HG02973 (cell line): ENCODE results near the gene RIPOR2.

Source experiments
- ATAC-seq: cut with Tn5 transposase; IDR thresholded peaks from one replicate; pipeline ENCODE4 v1.9.1; 2021; ENCODE audit warnings: moderate library complexity; ENCODE audit not compliant: unreplicated experiment

The RIPOR2 gene

GRCh38 chr6:24824142-24824938 lies 111.4 kb downstream of the RIPOR2 start:
- ATAC-seq = no peak

- ATAC-seq = no peak
These were observed 112.6 kb downstream of the RIPOR2 start for GRCh38 chr6:24823185-24823584.

DNA sequence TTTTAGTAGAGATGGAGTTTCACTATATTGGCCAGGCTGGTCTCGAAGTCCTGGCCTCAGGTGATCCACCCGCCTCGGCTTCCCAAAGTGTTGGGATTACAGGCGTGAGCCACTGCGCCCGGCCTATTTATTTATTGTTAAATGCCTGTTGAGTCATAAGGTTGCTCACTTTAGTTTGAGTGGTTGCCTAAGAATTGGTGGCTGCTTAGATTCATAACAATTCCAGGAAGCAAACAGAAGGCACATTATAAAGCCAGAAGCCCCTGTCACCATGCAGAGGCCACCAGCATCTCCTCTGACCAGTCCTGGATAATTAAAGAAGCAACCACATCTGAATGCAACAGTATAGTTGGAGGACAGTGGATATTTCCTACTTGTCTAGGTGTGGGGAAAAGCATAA lies 113.1 kb downstream of the RIPOR2 start:
- no peak for ATAC-seq

GRCh38 chr6:24821860-24822444 lies 113.8 kb downstream of the RIPOR2 start:
- ATAC-seq = no peak

- no peak for ATAC-seq
These were observed 117.4 kb downstream of the RIPOR2 start for GRCh38 chr6:24818346-24818745.

- no peak for ATAC-seq
These were observed 126.0 kb downstream of the RIPOR2 start for GRCh38 chr6:24809728-24810127.

GRCh38 chr6:24807584-24807983 lies 128.2 kb downstream of the RIPOR2 start:
- ATAC-seq = no peak

- ATAC-seq = no peak
These were observed 133.3 kb downstream of the RIPOR2 start for GRCh38 chr6:24802271-24803059.

GRCh38 chr6:24799541-24799915 lies 136.2 kb downstream of the RIPOR2 start:
- no peak for ATAC-seq

- ATAC-seq = no peak
These were observed 136.8 kb downstream of the RIPOR2 start, which contains the start of gene ARMH2 for GRCh38 chr6:24798740-24799540. TSS of gene ARMH2 (minus strand) at chr6:24798917. CDS start at chr6:24798857, 60 bp downstream.

GRCh38 chr6:24797596-24798216 lies 138.1 kb downstream of the RIPOR2 start:
- ATAC-seq = no peak

- no peak for ATAC-seq
These were observed 139.0 kb downstream of the RIPOR2 start for GRCh38 chr6:24796616-24797290.

GRCh38 chr6:24795106-24795505 lies 140.7 kb downstream of the RIPOR2 start:
- ATAC-seq = no peak

DNA sequence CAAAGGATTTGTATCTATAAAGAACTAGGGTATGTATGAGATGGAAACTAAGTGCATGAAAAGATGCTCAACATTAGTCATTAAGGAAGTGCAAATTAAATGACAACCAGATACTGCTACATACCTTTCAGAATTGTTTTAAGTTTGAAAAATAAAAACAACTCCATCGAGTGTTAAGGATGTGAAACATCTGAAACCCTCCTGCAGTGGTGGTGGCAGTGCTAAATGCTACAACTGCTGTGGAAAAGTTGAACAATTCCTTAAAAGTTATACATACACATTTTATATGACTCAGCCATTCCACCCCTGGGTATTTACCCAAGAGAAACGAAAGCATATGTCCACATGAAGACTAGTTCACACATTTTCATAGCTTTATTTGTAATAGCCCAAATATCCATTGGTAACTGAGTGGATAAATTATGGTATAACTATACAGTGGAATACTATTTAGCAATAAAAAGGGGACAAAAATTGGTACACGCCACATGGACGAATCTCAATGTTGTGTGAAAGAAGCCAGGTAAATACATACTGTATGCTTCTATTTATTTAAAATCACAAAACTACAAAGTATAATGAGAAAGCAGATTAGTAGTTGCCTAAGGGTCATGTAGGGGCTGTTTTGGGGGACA lies 147.6 kb downstream of the RIPOR2 start:
- no peak for ATAC-seq

DNA sequence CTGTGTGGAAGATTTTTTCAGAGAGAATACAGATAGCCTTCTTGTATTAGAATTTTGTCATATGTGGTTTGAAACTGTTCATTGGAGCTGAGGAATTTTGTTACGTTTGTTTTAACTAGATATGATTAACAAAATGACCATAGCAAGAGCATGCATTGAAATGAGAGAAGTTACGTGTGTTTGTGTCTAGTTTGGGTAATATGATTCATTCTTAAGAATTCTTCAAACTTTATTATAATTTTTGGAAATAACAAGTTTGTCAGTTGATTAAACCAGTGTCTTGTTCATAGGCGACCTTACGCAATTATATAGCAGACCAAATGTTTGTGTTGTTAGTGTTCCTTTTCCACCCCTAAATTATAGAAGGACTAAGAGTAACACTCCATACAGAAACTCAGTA lies 155.6 kb downstream of the RIPOR2 start:
- no peak for ATAC-seq

DNA sequence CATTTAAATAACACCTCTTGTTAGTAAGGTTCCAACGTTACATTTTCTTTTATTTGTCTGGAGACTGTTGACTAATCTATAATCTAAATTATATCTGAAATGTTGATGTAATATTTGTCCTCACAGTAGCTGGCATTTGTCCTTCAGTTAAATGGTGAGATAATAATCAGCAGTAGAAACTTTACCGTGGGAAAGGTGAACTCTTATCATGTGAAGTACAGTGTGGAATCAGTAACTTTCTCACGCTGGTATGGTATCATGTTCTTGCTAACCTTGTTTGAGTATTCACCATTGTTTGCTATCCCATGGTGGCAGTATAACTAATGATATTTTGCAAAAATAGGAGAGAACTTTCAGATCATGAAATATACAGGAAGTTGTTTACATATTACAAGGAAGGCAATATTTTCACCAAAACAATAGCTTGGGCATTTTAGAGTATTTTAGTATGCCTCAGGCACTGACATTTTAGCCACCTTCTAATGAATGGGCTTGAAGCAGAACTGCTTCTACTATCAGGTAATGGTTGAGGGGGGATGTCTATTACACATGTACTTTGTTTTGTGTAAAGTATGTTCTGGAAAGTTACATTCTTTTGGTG lies 156.2 kb downstream of the RIPOR2 start:
- no peak for ATAC-seq

GRCh38 chr6:24778878-24779277 lies 156.9 kb downstream of the RIPOR2 start:
- ATAC-seq = no peak

- ATAC-seq = no peak
These were observed 157.6 kb downstream of the RIPOR2 start for GRCh38 chr6:24778121-24778520.

DNA sequence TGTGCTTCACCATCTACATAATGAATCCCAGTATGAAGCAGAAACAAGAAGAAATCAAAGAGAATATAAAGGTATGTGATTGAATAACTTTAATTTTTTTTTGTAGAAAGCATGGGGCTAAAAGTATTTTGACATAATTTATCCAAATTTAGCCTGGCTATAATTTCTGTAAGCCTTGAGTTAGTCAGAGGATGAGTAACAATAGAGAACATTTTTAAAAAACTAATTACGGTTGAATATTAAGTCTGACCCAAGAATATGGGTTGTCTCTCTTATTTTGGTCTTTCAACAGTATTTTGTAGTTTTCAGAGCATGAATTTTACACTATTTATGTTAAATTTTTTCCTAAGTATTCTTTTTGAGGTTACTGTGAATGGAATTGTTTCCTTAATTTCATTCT lies 158.5 kb downstream of the RIPOR2 start:
- ATAC-seq = no peak
